ACC112 (cell line): ENCODE measurements around the gene BLM.

Experiments
- H2AFZ ChIP-seq: fragments of 200-600 bp; sonication (generic); one replicate; pipeline ENCODE4 v1.6.0; 2017; ENCODE audit warnings: antibody characterized with exemption, low read length; ENCODE audit not compliant: unreplicated experiment
- H3K27ac ChIP-seq: fragments of 200-600 bp; sonication (generic); 2 replicates; pipeline ENCODE4 v1.5.1; 2014; ENCODE audit warnings: low read depth, mild to moderate bottlenecking, antibody characterized with exemption, low read length, moderate library complexity
- H3K27me3 ChIP-seq: fragments of 200-600 bp; sonication (generic); 2 replicates; pipeline ENCODE4 v1.6.1; 2014; ENCODE audit warnings: mild to moderate bottlenecking, antibody characterized with exemption, low read length, moderate library complexity, mixed read lengths; ENCODE audit not compliant: insufficient read depth
- H3K36me3 ChIP-seq: fragments of 200-600 bp; sonication (generic); 2 replicates; pipeline ENCODE4 v1.6.1; 2016; ENCODE audit warnings: mild to moderate bottlenecking, antibody characterized with exemption, low read length, moderate library complexity, mixed read lengths; ENCODE audit not compliant: insufficient read depth
- H3K4me1 ChIP-seq: fragments of 200-600 bp; sonication (generic); one replicate; pipeline ENCODE4 v1.6.1; 2016; ENCODE audit warnings: low read length, mixed read lengths; ENCODE audit not compliant: insufficient read depth, unreplicated experiment, control insufficient read depth
- H3K4me3 ChIP-seq: fragments of 200-600 bp; sonication (generic); 2 replicates; pipeline ENCODE4 v1.5.1; 2014; ENCODE audit warnings: mild to moderate bottlenecking, low read depth, low read length
- H3K79me2 ChIP-seq: fragments of 200-600 bp; sonication (generic); one replicate; pipeline ENCODE4 v1.6.0; 2016; ENCODE audit warnings: low read length; ENCODE audit not compliant: control insufficient read depth, unreplicated experiment, insufficient read depth

The BLM gene

DNA sequence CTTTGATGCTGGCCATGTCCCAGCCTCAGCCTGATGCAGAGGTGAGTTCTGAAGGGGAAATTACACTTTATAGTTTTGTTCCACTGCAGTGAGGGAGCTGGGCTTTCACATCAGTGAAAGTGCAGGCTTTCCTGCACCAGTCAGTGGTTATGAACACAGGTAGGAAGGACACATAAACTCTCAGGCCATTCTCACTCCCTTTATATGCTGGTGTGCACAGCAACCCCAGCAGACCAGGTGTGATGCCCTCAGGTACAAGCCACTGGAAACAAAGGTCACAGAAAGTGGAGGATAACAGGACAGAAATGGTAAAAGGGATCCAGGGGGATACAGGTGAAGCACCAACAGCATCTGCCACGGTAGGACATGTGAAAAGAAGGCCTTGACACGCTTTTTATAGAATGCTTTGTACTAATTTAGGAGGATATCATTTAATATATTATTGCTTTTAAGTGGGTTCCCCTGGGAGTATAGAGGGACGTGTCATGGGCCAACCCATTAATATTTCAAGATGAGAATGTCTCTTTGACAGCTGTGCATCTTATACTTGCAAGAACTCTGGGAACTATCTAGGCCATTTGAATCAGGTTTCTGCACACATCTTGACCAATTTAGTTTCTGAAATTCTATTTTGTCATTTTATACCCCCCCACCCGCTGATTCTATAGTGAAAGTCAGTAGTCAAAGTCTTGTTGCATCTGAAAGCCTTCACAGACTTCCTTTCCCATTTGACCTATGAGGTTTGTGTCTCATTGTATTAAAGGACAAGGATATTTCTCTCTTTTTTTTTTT lies 25.0 kb upstream of the BLM start:
- no peak overlapping the region for H3K27ac ChIP-seq
- no peak overlapping the region for H3K4me3 ChIP-seq
- H3K4me1 ChIP-seq, result no peaks in the 10 kb centered on the region
- H2AFZ ChIP-seq, result no peak overlapping the region
- H3K79me2 ChIP-seq, result no peaks in the 10 kb centered on the region
- H3K36me3 ChIP-seq, result 0 out of 2 replicates have a peak, but pooled peaks cover 9% of the 10 kb centered on the region
- H3K27me3 ChIP-seq, result no peaks in the 10 kb centered on the region

DNA sequence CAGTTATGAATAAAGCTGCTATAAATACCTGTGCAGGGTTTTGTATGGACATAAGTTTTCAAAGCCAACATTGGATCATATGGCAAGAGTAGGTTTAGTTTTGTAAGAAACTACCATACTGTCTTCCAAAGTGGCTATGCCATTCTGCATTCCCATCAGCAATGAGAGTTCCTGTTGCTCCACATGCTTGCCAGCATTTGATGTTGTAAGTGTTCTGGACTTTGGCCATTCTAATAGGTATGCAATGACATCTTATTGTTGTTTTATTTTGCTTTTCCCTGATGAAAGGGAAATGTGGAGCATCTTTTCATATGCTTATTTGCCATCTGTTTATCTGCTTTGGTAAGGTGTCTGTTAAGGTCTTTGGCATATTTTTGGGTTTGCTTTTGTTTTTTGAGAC lies 22.2 kb upstream of the BLM start:
- Histone ChIP-seq H3K4me1 (no peaks in the 10 kb centered on the region), H3K4me3 (no peak overlapping the region), H3K79me2 (no peaks in the 10 kb centered on the region), H3K27me3 (no peaks in the 10 kb centered on the region), H3K36me3 (0 out of 2 replicates have a peak, but pooled peaks cover 4% of the 10 kb centered on the region), H3K27ac (no peak overlapping the region), H2AFZ (no peak overlapping the region)

DNA sequence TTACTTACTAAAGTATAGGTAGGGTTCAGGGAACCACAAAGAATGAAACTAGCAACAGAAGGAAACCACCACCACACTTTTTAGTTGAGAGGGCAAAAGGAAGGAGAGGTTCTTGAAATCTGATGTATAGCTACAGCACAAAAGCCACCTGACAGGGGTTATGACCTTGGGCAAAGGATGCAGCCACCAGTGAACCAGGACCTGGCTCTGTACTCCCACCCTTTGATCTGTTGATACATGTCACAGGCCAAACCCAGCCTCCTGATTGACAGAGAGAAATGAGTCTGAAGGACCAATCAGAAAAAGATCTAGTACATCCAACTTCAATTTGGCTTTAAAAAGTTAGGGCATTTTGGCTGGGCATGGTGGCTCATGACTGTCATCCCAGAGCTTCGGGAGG lies 20.0 kb upstream of the BLM start:
- no peak overlapping the region for H3K27ac ChIP-seq
- no peak overlapping the region for H3K4me3 ChIP-seq
- no peaks in the 10 kb centered on the region for H3K4me1 ChIP-seq
- no peaks in the 10 kb centered on the region for H3K36me3 ChIP-seq
- no peaks in the 10 kb centered on the region for H3K27me3 ChIP-seq
- no peaks in the 10 kb centered on the region for H3K79me2 ChIP-seq
- H2AFZ ChIP-seq, result no peak overlapping the region

DNA sequence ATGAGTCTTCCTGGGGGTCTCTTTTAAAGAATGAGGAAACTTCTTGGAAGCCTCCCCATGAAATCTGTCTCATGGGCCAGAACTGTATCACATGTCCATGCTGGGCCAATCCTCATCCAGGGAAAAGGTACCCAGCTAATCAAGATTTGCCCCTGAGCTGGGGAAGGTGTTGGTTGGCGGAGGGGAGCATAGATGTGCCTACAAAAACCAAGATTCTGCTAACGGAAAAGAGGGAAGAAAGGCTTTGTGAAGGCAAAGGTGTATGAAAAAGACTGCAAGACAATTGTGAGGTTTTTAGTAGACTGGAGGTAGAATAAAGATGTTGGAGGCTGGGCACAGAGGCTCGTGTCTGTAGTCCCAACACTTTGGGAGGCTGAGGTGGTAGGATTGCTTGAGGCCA lies 18.5 kb upstream of the BLM start:
- H3K4me1 ChIP-seq, result no peaks in the 10 kb centered on the region
- H3K79me2 ChIP-seq, result no peaks in the 10 kb centered on the region
- no peaks in the 10 kb centered on the region for H3K36me3 ChIP-seq
- H3K27me3 ChIP-seq, result no peaks in the 10 kb centered on the region
- H3K4me3 ChIP-seq, result no peak overlapping the region
- H3K27ac ChIP-seq, result no peak overlapping the region
- H2AFZ ChIP-seq, result no peak overlapping the region

DNA sequence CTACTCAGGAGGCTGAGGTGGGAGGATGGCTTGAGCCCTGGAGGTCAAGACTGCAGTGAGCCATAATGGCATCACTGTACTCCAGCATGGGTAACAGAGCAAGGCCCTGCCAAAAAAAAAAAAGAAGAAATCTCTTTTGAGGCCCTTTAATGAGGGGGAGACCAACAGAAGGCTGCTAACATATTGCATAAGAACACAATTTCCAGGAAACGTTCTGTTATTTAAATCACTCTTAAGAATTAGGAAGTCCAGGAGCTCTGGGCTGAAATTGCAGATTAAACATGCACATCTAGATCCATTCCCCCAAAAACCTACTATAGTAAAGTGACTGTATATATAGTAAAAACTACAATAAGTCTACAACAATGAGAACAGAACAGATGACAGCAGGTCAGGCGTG lies 16.1 kb upstream of the BLM start:
- no peak overlapping the region for H3K27ac ChIP-seq
- H3K27me3 ChIP-seq, result no peaks in the 10 kb centered on the region
- H2AFZ ChIP-seq, result no peak overlapping the region
- H3K36me3 ChIP-seq, result no peaks in the 10 kb centered on the region
- H3K4me3 ChIP-seq, result no peak overlapping the region
- no peaks in the 10 kb centered on the region for H3K4me1 ChIP-seq
- H3K79me2 ChIP-seq, result no peaks in the 10 kb centered on the region

DNA sequence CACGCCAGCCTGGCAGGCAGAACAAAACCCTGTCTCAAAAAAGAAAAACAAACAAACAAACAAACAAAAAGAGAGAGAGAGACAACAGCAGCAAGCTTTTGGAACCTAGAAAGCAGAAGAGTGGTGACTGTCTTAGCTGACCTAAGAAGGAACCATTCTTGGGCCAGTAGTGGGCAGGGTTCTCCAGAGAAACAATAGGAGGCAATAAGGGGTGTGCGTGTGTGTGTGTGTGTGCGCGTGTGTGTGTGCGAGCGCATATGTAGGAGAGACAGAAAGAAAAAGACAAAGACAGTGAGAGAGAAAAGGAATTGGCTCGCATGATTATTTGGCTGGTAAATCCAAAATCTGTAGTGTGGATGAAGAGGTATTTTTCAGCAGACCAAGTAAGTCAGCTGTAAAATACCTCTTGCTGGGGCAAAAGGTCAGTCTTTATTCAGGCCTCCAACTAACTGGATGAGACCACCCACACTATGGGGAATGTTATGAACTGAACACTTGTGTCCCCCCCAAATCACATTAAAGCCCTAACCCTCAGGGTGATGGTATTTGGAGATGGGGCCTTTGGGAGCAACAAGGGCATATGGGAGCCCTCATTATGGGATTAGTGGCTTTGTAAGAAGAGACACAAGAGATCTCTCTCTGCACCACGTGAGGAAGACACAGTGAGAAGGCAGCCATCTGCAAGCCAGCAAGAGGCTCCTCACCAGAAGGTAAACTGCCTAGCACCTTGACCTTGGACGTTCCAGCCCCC lies 15.1 kb upstream of the BLM start:
- Histone ChIP-seq H3K27ac (no peak overlapping the region), H3K27me3 (no peaks in the 10 kb centered on the region), H3K4me1 (no peaks in the 10 kb centered on the region), H3K4me3 (no peak overlapping the region), H3K79me2 (no peaks in the 10 kb centered on the region), H2AFZ (no peak overlapping the region), H3K36me3 (no peaks in the 10 kb centered on the region)

DNA sequence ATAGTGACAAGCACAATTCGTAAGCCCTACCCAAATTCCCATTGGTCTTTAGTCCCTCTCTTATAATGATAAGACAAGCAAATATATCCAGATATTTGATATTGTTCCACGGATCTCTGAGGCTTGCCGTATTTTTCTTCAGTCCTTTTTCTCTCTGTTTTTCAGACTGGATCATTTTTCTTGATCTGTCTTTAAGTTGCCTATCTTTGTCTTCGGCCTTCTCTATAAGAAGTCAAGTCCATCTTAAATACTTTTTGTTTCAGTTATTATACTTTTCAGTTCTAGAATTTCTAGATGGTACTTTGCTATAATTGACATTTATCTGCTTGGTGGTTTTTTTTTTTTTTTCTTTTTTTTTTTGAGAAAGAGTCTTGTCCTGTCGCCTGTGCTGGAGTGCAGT lies 13.7 kb upstream of the BLM start:
- H3K27ac ChIP-seq, result no peak overlapping the region
- no peak overlapping the region for H3K4me3 ChIP-seq
- H3K27me3 ChIP-seq, result no peaks in the 10 kb centered on the region
- H2AFZ ChIP-seq, result no peak overlapping the region
- no peaks in the 10 kb centered on the region for H3K4me1 ChIP-seq
- H3K79me2 ChIP-seq, result no peaks in the 10 kb centered on the region
- H3K36me3 ChIP-seq, result no peaks in the 10 kb centered on the region

DNA sequence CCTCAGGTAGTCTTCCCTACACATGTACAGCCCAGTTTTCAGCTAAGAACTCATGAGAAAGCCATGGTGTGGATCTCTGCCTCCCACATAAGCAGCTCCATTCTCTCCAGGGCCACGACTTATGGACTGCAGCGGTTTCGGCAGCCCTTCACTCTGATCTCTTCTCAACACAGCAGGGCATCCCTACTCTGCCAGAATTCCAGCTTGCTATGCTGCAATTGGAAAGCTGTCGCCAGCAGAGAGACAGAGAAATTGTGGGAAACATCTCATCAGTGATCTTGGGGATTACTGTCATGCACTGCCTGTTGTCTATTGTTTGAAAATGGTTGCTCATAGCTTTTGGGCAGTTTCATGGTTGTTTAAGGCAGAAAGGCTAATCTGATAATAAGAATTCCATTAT lies 11.9 kb upstream of the BLM start:
- Histone ChIP-seq H3K4me1 (no peaks in the 10 kb centered on the region), H3K4me3 (no peak overlapping the region), H3K27ac (no peak overlapping the region)

DNA sequence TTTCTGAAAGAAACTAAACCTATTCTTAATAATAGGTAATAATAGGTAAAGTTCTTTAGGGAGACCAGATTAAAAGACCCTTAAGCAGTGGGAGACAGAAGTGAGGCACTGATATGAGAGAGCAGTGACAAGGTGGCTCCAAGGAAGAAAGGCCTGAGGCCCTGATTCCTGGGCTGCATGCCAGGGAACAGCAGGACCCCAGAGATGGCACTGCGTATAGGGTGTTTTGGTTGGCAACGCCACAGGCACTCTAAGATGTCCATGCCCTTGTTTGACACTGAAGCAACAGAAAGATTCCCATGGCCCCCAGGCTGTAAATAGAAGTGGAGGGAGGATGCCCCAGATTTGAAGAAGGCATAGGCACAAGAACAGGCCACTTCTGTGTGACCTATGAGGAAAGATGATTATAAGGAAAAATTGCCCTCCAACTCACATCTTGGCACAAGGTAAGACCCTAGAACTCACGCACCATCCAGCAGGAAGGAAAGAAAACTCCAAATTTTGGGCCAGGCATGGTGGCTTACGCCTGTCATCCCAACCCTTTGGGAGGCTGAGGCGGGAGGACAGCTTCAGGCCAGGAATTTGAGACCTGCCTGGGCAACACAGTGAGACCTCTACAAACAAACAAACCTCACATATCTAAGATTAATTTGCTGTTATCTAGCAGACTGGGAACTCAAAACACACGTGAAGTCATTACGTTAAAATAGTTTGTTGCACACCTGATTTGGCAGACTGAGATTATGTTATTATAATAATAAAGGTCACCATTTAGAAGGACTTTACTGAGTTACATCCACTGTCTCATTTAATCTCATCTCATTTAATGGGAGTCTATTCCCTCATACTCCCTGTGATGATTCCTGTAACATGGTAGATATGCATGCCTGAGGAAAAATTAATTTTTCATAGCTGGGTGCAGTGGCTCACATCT lies 10.5 kb upstream of the BLM start:
- Histone ChIP-seq H3K4me1 (no peaks in the 10 kb centered on the region), H2AFZ (no peak overlapping the region), H3K27me3 (no peaks in the 10 kb centered on the region), H3K79me2 (no peaks in the 10 kb centered on the region), H3K4me3 (no peak overlapping the region), H3K27ac (no peak overlapping the region), H3K36me3 (no peaks in the 10 kb centered on the region)

More for the DNA sequence above, 11.9 kb upstream of the BLM start:
- Histone ChIP-seq H3K36me3 (no peaks in the 10 kb centered on the region), H3K79me2 (no peaks in the 10 kb centered on the region), H2AFZ (no peak overlapping the region), H3K27me3 (no peaks in the 10 kb centered on the region)

DNA sequence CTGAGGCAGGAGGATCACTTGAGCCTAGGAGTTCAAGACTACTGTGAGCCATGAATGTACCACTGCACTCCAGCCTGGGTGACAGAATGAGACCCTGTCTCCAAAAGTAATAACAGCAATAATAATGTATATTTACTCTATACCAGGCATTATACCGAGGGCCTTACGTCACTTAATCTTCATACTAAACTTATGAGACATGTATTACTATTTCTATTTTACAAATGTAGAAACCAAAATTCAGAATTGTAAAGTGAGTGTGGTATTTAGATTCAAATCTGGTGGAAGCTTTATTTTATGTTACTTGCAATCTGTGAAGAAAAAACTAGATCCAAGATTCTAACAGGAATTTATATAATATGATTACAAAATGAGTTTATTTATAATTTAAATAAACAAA lies 9.7 kb upstream of the BLM start:
- H3K36me3 ChIP-seq, result no peaks in the 10 kb centered on the region
- no peak overlapping the region for H2AFZ ChIP-seq
- H3K27ac ChIP-seq, result no peak overlapping the region
- H3K4me3 ChIP-seq, result no peak overlapping the region
- H3K4me1 ChIP-seq, result no peaks in the 10 kb centered on the region
- H3K79me2 ChIP-seq, result no peaks in the 10 kb centered on the region
- H3K27me3 ChIP-seq, result no peaks in the 10 kb centered on the region
